Activated CD4-positive, alpha-beta T cell treated with anti-CD3 and anti-CD28 coated beads, Interleukin-10, Interleukin-2, amounts not matched to agents 100 ng/mL and 50 ng/mL, durations not matched to agents 16 hours and 8 hours (primary cell): ENCODE data around the gene PCDHGB3.

ENCODE experiments used
- DNase-seq: peaks from one replicate; pipeline ENCODE4 v3.0.0-alpha.2; 2020

PCDHGB3 gene

DNA sequence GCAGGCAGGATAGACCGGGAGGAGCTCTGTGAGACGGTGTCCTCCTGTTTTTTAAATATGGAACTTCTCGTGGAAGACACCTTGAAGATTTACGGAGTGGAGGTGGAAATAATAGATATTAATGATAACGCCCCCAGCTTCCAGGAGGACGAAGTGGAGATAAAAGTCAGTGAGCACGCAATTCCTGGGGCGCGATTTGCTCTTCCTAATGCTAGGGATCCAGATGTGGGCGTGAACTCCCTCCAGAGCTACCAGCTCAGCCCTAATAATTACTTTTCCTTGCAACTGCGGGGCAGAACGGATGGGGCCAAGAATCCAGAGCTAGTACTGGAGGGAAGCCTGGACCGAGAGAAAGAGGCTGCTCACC lies 51.4 kb downstream of the PCDHGB3 start:
- no peak for DNase-seq
